ENCODE results near the gene RNF130.

The RNF130 gene, protein sequence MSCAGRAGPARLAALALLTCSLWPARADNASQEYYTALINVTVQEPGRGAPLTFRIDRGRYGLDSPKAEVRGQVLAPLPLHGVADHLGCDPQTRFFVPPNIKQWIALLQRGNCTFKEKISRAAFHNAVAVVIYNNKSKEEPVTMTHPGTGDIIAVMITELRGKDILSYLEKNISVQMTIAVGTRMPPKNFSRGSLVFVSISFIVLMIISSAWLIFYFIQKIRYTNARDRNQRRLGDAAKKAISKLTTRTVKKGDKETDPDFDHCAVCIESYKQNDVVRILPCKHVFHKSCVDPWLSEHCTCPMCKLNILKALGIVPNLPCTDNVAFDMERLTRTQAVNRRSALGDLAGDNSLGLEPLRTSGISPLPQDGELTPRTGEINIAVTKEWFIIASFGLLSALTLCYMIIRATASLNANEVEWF

DNA sequence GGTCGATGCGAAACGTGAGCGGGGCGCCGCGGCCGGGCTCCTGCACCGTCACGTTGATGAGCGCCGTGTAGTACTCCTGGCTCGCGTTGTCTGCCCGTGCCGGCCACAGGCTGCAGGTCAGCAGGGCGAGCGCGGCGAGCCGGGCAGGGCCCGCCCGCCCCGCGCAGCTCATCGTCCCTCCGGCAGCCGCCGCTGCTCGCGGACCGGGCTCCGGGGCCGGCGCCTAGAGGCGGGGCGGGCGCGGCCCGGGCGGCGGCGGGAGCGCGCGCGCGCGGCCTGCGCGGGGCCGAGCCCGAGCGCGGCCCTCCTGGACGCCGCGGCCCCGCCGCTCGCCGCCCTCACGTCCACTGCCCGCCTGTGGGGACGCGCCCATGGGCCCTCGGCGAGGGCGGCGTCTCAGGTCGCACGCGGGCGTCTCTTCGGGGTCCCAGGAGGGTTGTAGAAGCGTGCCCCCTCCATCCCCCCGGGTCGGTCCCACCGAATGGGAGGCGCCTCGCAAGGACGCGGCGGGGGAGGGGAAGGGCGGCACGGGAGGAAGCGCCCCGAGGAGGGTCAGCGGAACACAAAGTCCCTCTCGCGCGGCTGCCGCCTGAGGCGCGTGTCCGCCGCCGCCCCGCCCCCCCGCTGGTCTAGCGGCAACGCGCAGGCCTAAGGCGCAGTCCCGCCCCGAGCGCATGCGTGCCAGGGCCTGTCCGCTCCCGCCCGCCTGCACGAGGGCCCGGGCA is at the start of gene RNF130:
RNF130 (minus strand) TSS at position 229 of the 725 bp plus-strand sequence; CDS start at position 172, 57 bp downstream.
- peak; percentile 85 for DNase-seq

DNA sequence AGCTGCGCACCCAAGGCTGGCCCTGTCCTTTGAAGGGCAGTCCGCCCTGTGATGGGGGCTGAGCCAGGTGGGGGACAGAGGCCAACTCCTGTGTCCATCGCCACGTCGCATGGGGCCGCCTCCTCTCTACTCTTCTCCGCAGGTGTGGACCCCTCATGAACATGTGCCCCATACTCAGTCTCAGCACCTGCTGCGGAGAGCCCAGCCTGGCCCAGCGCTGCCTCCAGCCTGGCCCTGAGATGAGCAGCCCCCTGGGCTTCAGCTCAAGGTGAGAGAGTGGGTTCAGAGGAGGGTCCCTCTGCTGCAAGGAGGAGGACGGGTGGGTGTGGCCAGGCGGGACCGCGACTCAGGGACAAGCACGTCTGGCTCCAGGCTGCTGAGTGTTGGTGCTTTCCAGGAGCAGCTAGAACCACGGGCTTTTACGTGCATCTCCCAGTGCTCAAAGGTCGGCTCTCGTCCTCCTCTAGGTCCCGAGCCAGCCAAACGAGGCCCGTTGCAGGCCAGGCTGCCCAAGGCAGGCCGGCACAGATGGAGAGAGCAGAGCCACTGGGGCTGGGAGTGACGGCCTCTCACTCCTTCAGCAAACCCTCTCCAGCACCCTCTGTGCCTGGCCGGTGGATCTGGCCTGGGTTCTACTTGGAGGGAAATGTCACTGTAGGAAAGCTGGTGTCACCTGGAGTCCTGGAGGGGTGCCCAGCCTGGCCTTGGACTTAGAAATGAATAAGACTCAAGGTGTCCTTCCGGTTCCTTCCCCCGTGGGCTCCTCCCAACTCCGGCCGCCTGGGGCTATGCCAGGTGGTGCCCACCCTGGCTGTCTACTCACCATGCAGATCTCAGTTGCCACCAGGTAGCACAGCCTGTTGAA is 48.9 kb upstream of the RNF130 start:
- DNase-seq: no peak

DNA sequence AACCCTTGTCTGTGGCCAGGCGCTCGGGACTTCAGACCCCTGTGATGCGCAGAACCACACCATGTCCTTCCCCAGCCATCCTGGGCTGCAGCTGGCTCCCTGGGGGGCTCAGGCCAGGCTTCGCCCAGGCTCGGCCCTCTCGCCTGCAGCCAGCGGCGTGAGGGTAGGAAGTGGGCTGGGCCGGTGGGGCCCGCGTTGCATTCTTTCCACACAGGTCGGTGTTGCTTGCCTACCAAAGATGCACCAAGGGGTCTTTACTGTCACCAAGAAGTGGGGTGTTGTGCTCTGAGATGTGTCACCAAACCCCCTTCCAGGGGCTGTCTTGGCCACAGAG is 48.3 kb upstream of the RNF130 start:
- no peak for DNase-seq

DNA sequence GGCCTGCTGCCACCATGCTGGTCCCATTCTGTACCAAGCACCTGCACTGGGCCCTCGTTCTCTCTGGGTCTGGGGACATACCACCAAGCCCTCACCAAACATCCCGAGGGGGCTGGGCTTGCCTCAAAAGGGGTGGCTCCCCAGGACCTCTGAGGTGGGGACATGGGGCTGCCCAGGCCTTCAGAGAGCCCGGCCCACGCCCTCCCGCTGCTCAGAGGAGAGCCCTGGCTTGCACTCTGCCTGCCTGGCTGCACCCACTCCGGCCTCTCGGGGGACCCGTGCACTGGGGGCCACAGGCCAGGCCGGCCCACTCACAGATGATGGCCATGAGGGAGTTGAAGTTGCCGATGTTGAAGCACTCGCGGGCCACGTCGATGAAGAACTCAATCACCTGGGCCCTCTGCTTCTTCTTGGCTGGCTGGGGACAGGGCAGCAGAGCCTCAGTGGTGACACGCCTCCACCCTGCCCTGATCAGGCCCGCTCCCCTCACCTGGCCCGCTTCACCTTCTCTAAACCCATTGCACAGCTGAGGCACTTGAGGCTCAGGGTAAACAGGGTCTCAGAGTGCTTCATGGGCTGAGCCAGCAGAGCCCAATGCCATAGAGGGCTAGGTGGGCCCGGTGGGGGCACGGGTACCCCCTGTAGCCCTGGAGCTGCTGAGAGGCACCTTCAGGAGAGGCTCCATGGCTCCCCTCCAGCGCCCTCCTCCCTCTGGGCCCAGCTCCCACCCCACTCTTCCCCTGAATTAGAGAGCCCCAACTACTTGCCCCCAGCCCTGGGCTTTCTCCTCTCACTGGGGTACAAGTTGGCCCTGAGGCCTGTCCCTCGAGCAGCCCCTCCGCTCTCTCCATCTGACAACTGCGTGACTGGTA is 47.7 kb upstream of the RNF130 start:
- no peak for DNase-seq

DNA sequence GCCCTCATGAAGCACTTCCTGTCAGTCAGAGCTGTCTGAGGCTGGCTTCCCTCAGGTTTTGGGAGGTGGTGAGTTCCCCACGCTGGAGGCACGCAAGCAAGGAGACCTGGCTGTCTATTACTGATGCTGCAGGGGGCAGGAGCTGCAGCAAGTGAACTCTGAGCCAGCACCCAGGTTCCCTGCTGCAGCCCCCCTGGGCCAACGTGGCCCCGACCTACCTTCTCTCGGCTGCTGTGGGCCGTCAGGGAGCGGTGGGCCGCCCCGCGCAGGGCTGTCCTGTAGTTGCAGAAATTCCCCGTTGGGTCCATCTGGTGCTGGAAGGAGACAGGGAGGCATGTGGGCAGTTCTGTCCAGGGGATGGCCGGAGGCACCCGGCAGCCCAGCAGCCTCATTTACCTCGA is 46.8 kb upstream of the RNF130 start:
- no peak for DNase-seq

DNA sequence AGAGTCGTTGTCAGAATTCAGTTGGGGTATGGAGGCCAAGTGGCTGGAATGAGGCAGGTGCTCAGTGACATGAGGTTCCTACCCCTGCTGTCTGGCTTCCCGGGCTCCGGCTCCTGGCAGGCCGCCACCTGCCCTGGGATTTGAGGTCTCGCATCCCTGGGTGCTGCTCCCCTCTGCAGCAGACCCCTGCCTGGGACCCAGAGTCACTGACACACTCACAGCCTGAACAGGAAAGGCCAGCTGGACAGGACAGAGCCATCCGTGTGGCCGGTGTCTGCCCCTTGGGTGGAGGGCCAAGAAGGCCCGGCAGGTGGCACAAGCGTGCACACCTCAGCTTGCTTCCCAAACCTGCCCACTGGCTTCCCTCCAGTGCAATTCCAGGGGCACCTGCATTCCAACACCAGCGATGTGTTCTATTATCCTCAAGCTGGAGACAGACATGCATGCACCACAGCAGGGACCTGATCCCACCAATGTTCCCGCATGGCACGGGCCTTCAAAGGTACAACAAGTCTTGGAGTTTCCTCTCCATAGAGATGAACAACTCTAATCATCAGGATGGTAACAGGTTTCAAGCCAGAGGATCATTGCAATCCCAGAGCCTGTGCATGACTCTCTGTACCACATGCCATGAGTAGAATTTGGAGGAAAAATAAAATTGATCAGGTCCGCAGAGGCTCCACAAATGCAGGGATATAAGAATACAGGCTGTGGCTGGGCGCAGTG is 45.6 kb upstream of the RNF130 start:
- no peak for DNase-seq

DNA sequence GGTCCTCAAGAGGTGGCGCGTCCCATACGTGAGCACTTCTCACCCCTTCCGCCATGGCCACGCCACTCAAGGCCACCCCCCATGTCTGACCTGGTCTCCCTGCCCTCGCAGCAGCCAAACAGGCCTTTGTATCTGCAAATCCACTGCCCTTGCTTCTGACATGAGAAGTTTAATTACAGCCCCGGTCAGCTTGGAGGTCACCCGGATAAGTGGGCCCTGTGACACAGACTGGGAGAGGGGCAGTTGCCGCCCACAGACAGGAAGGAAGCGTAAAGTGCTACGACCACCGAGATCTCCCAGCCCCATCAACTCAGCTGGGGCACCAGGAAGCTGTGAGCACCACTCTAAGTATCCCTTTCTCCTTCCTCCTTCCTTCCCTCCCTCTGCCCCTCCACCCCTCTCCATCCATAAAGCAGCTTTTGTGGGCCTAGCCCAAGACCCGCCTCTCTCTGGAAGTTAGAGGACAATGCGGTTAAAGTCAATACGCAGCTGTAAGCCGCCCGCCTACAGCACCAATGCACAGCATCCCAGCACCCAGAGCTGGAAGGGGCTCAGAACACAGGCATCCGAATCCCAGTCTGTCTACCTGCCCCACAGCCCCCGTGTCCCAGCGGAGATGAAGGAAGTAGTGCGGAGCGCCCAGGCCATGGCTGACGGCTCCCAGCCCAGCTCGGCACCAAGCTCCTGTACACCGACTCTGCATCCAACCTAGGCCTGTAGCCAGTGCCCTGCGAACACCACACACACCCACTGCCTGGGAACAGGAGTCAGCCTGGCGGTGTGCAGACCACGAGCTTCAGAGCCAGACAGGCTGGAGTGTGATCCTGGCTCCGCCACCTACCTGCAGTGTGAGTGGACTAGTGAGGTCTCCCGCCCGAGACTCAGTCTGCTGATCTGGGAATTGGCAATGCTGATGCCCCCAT is 44.8 kb upstream of the RNF130 start:
- no peak for DNase-seq

DNA sequence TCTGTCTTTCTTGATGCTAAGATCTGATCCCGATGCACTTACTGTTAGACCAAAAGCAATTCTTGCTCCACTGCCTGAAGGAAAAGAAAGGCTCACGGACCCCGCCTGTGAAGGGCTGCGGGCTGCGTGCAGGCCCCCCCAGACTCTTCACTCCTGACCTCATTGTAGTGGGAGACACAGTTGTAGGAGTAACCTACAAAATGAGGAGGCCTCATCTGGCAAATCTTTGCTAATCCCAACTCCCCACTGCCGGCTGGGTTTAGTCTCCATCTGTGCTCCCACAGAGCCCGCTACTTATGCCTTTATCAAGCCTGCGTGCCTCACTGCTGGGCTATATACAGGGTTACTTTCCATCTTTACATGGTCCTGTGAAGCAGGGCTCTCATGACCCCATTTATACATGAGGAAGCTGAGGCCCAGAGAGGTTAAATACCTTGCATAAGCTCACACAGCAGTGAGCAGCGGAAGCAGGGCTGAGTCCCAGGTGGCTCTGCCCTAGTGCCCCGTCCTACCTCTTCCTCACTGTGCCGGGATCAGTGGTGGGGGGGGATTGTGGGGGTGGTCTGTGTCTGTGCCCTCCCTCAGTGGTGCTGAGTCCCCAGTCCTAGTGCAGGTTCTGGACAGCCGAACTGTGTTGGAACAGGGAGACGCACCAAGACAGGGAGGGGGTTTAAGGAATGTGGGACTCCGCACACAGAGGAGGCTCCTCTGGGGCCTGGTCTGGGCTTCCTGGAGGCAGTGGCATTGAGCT is 43.9 kb upstream of the RNF130 start:
- DNase-seq: no peak

DNA sequence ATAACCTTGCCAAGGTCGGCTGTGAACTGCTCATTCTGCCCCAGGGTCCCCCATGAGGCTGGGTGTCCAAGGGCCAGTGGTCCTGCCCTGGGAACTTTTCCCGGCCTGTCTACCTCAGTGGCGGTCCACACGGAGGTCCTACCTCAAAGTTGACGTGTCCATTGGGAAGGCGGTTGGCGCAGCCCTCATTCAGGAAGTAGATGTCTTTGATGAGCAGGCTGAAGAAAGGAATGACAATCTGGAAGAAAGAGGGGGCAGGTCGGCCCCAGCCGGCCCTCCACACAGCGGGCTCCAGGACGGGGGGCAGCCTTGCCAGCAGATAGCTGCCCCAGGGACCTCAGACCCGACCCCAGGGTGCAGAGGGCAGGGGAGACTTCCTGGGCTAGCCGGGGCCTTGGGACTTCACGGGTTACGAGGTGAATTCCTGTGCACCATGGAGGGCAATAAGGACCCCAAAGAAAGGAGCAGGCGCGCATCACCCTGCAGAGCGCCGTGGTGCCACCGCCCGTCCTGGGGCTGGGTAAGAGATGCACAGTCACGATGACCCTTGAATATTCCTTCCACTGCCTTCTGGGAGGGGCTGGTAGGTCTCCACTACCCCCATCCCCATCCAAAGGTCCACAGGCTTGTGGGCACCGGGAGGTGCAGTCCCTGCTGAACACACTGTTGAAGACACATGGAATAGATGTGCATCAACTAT is 42.9 kb upstream of the RNF130 start:
- DNase-seq: no peak

DNA sequence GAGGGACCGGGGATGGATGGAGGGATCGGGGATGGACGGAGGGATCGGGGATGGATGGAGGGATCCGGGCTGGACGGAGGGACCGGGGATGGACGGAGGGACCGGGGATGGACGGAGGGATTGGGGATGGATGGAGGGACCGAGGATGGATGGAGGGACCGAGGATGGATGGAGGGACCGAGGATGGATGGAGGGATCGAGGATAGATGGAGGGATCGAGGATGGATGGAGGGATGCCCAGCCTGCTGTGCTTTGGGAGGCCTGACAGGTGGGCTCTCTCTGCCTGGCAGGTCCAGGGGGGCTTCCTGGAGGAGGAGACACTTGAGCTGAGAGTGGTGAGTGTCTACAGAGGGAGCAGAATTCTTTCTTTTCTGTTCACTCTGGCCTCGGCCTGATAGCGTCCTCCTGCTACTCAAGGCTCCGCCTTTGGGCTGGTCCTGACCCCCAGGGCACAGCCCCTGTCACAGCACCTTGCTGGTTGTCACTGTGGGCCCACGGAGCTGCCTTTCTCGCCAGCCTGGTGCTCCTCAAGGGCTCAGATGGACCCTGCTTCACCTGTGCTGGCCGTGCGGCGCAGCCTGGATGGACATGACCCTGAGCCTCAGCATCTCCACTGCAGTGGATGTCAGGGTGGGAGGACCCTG is 42.2 kb upstream of the RNF130 start:
- DNase-seq: no peak

DNA sequence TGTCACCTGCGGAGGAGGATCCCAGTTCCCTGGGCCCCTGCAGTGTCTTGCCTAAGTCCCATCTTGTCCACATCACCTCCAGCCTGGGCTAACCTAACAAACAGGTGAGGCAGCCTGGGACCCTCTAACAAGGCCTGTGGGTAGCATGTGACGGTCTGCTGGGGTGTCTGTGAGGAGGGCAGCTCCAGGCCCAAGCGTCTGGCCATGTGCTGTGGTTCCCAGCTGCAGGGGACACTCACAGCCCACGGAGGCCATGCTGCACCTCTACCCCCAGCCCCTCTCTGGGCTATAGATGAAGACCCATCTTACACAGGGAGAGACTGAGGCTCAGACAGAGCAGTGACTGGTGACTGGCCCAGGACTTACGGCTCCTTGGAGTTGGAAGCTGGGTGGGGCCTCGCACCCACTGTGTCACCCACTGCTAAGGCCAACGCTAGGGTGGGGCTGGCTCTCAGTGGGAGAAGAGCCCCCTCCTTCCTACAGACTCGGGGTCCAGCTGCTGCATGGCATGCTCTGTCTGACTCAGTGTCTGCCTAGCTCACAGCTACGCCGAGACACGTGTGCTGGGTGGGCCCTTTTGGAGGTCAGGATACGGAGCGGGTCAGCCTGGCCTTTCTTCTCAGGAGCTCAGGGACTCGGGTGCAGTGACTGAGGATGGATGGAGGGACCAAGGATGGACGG is 40.8 kb upstream of the RNF130 start:
- DNase-seq: no peak

DNA sequence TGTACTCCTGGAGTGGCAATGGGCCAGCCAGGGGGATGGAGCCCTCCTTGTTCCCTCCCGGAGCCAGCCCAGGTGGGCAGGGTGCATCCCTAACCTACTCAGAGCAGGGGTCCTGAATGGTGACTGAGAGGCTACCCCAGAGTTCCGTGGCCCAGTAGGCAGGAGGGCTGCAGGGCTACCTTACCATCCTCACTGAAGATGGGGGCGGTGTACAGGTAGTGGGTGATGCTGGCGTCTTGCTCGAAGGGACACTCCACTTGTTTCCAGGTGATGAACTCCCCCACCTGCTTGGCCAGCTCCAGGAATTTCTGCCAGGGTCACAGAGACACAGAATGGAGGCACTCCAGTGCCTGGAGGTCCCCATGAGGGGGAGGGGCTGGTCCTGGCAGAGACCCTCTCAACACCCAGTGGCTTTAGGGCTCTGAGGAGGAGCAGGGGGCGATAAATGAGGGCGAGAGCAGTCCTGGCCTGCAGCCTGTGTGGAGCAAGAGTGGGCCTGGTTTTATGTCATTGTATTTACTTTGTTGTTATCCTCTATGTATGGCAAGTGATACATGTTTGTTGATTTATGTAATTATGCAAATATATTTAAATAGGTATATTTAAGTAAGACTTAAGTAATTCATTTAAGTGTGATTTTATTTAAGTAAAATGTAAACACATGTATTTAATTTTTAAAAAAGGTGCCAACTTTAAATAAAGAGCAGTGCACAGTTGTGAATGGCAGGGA is 39.9 kb upstream of the RNF130 start:
- DNase-seq: no peak

DNA sequence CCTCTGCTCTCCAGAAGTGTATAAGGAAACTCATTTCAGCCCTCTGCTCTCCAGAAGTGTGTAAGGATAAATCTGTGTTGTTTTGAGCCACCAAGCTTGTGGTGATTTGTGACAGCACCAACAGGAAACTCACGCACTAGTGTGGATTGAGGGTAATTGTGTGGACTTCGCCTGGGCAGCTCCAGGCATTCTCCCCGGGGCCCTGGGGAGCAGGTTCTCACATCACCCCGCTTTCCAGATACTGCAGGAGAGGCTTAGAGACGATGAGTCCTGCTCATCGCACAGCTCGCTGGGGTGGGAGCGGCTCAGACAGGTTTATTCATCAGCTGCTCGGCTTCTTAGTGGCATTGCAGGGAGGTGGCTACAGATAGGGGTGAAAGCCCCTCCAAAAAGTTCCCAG is 38.4 kb upstream of the RNF130 start:
- DNase-seq: no peak

DNA sequence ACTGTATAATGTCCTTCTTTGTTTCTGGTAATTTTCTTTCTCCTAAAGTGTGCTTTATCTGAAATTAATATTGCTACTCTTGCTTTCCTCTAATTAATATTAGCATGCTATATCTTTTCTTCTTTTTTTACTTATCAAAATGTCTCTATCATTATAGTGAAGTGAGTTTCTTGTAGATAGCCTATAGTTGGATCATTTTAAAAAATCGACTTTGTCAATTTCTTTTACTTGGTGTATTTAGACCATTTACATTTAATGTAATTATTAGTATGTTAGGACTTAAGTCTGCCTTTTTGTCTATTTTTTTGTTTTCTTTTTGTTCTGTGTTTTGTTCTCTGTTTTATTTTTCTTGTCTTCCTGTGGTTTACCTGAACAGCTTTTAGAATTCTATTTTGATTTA is 35.4 kb upstream of the RNF130 start:
- no peak for DNase-seq

DNA sequence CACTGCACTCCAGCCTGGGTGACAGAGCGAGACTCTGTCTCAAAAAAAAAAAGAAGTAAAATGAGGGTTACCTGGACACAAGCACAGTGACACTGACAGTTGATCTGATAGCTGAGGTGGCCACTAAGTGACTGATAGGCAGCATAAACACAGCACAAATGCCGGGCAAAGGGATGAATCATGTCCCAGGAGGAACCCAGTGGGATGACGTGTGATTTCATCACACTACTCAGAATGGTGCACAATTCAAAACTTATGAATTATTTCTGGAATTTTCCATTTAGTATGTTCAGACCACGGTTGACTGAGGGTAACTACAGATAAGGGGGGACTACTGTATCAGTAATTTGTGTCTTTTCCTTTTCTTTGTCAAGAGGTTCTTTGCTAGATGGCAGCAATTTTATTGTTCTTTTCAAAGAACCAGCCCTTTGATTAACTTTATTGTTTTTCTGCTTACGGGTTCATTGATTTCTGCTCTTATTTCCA is 34.3 kb upstream of the RNF130 start:
- no peak for DNase-seq

DNA sequence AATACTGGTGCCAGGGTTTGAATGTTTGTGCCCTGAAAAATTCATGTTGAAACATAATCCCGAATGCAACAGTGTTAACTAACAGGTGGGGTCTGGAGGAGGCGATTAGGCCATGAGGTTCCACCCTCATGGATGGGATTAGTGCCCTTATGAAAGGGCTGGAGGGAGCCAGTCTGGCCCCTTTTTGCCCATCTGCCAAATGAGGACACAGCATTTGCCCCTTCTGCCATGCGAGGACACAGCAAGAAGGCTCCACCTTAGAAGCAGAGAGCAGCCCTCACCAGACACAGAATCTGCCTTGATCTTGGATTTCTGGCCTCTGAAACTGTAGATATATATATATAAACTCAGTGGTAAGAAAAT is 32.6 kb upstream of the RNF130 start:
- no peak for DNase-seq

DNA sequence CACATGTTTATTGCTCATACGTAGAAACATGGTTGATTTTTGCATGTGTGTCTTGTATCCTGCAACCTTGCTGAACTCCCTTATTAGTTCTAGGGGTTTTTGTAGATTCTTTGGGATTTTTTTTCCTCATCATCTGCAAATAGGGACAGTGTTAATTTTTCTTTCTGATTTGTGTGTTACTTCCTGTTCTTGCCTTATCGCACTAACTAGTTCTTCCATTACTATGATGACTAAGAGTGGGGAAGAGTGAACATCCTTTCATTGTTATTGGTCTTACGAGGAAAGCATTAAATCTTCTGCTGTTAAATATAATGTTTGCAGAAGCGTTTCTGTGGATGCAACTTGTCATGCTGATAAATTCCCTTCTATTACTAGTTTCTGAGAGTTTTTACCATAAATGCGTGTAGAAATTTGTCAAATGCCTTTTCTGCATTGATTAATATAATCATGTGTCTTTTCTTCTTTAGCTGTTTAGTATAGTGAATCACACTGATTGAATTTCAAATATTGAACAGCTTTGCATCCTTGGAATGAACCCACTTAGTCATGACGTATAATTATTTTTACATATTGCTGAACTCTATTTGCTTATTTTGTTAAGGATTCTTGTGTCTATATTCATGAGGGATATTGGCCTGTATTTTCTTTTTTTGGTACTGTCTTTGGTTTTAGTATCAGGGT is 32.1 kb upstream of the RNF130 start:
- no peak for DNase-seq

All from CD4-positive, alpha-beta T cell treated with Interleukin-17A for 1 hour (primary cell).